Parathyroid adenoma (tissue), 2 donors: ENCODE measurements around the gene RAET1L.
A peak's percentile ranks its signal among the peaks of the same experiment; 100 is the strongest.
"Not testable (repeated sequence)": the region's sequence is repeated elsewhere in the genome, so short reads cannot be mapped to it uniquely, and the experiment has no call there.

Experiments used
- H2AFZ ChIP-seq: fragments of 300-600 bp; sonication (generic); one replicate; pipeline ENCODE4 v1.7.0; 2017; ENCODE audit warnings: antibody characterized with exemption, mild to moderate bottlenecking
- H3K27ac ChIP-seq: fragments of 300-600 bp; sonication (generic); one replicate; pipeline ENCODE4 v1.7.0; 2017
- H3K27me3 ChIP-seq: fragments of 300-600 bp; sonication (generic); one replicate; pipeline ENCODE4 v1.7.0; 2017; ENCODE audit warnings: low read length; ENCODE audit not compliant: control insufficient read depth, insufficient read depth
- H3K36me3 ChIP-seq: fragments of 300-600 bp; sonication (generic); one replicate; pipeline ENCODE4 v1.7.0; 2017; ENCODE audit warnings: low read length; ENCODE audit not compliant: control insufficient read depth, insufficient read depth
- H3K4me1 ChIP-seq: fragments of 300-600 bp; sonication (generic); one replicate; pipeline ENCODE4 v1.7.0; 2017; ENCODE audit warnings: control low read depth
- H3K4me2 ChIP-seq: fragments of 300-600 bp; sonication (generic); one replicate; pipeline ENCODE4 v1.7.0; 2017; ENCODE audit warnings: low read length
- H3K4me3 ChIP-seq: fragments of 300-600 bp; sonication (generic); one replicate; pipeline ENCODE4 v1.7.0; 2017; ENCODE audit warnings: low read depth, low read length
- H3K79me2 ChIP-seq: fragments of 300-600 bp; sonication (generic); one replicate; pipeline ENCODE4 v1.7.0; 2017; ENCODE audit warnings: control low read depth
- H3K9ac ChIP-seq: fragments of 300-600 bp; sonication (generic); one replicate; pipeline ENCODE4 v1.7.0; 2017; ENCODE audit warnings: mild to moderate bottlenecking
- H3K9me3 ChIP-seq: fragments of 300-600 bp; sonication (generic); one replicate; pipeline ENCODE4 v1.7.0; 2017; ENCODE audit warnings: low read length; ENCODE audit not compliant: control insufficient read depth
- TF ChIP-seq, protein P1 (sequence below): fragments of 300-600 bp; sonication (generic); IDR thresholded peaks from one replicate; pipeline ENCODE4 v1.7.0; 2017; ENCODE audit warnings: antibody characterized with exemption, mild to moderate bottlenecking
- donor health status: primary hyperparathyroidism.

Gene RAET1L, protein sequence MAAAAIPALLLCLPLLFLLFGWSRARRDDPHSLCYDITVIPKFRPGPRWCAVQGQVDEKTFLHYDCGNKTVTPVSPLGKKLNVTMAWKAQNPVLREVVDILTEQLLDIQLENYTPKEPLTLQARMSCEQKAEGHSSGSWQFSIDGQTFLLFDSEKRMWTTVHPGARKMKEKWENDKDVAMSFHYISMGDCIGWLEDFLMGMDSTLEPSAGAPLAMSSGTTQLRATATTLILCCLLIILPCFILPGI

DNA sequence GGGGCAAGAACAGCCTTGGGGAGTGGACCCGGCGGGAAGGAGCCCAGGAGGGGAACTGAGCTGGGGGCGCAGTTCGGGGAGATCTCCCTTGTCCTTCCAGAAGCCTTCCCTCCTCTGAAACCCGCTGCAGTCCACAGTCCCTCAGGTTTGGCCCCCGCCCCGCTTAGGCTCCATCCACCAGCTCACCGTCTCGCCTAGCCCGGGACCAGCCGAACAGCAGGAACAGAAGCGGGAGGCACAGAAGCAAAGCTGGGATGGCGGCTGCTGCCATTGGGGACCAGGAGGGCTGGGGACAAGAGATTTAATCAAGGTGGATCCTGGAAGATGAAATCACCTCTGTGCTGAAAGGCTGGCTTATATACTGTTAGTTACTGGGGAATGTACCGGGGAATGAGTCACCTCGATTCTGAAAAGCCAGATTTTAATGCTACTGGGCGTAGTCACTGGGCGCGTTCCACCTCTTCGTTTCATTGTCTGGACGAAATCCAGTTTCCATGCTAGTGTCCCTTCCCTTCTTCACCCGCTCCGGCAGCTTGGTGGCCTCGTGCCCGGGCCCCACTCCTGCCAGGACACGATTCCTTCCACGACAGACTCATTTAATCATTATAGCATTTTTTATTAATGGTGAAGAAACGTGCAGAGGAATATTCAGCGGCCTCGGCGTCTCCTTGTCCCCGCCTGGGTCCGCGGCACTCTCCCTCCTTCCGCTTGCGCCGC, at the start of gene RAET1L:
RAET1L (minus strand) TSS at position 332 of the 717 bp plus-strand sequence; CDS start at position 271, 61 bp downstream.
- H3K27ac ChIP-seq: no peak within 1 kb of the TSS
- H3K4me3 ChIP-seq: no peak within 1 kb of the TSS
- H3K9me3 ChIP-seq: no peaks in the 10 kb centered on the region
- no peaks in the 10 kb centered on the region for H3K4me1 ChIP-seq
- no peaks in the 10 kb centered on the region for H3K79me2 ChIP-seq
- no peak within 1 kb of the TSS for H3K9ac ChIP-seq
- H3K4me2 ChIP-seq: peak within 1 kb of the TSS; percentile 23
- peak within 1 kb of the TSS; percentile 41 for H2AFZ ChIP-seq
- TF ChIP-seq, protein P1, sequence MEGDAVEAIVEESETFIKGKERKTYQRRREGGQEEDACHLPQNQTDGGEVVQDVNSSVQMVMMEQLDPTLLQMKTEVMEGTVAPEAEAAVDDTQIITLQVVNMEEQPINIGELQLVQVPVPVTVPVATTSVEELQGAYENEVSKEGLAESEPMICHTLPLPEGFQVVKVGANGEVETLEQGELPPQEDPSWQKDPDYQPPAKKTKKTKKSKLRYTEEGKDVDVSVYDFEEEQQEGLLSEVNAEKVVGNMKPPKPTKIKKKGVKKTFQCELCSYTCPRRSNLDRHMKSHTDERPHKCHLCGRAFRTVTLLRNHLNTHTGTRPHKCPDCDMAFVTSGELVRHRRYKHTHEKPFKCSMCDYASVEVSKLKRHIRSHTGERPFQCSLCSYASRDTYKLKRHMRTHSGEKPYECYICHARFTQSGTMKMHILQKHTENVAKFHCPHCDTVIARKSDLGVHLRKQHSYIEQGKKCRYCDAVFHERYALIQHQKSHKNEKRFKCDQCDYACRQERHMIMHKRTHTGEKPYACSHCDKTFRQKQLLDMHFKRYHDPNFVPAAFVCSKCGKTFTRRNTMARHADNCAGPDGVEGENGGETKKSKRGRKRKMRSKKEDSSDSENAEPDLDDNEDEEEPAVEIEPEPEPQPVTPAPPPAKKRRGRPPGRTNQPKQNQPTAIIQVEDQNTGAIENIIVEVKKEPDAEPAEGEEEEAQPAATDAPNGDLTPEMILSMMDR: no peak
- no peaks in the 10 kb centered on the region for H3K36me3 ChIP-seq
- H3K27me3 ChIP-seq: no peaks in the 10 kb centered on the region

DNA sequence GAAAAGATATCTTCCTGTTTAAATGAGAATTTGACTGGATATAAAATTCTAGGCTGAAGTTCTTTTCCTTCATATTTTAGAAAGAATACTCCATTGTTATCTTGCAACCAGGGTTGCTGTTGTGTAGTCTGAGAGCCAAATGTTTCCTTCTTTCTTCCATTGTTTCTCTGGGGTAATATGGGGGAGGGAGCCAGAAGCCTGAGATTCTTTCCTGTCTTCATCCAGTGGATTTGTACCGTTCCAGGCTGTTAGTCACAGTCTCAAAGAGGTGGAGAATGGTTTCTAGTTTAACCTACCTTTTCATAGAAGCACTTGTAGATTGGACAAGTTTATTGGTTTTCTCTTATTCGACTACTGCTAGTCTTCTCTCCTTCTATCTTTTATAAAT, 49.7 kb upstream of the RAET1L start:
- Histone ChIP-seq H3K9ac (no peak overlapping the region), H3K36me3 (no peaks in the 10 kb centered on the region), H3K27me3 (no peaks in the 10 kb centered on the region), H3K79me2 (no peaks in the 10 kb centered on the region), H3K27ac (no peak overlapping the region), H3K9me3 (no peaks in the 10 kb centered on the region), H3K4me2 (no peak overlapping the region), H3K4me1 (peaks cover 6% of the 10 kb centered on the region), H3K4me3 (no peak overlapping the region), H2AFZ (no peak overlapping the region)
- TF ChIP-seq, protein P1: no peak

DNA sequence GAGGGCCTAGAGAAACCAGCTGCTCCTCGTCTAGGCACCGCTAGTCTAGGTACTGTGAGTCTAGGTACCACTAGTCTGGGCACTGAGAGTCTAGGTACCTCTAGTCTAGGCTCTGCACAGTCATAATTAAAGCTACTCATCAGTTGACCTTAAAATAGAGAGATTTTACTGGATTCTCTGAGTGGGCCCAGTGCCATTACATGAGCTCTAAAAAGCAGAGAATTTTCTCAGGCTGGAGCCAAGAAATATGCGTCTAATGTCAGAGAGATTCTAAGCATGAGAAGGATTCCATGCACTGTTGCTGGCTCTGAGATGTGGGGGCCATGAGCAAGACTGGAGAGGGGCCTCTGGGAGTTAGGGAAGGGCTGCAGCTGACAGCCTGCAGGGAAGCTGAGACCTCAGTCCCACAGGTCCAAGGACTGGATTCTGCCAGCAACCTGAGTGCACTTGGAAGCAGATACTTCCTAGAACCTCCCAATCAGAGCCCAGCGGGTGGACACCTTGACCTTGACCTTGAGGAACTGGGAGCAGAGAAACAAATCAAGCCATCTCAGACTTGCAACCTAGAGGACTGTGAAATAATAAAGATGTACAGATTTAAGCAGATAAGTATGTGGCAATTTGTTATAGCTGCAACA, 49.2 kb upstream of the RAET1L start:
- H3K9me3 ChIP-seq, H3K36me3 ChIP-seq, H3K79me2 ChIP-seq, H3K4me3 ChIP-seq, H3K4me1 ChIP-seq, H3K4me2 ChIP-seq, H3K27ac ChIP-seq, H3K9ac ChIP-seq, H3K27me3 ChIP-seq: not testable (repeated sequence)
- peak overlapping the region; percentile 9 for H2AFZ ChIP-seq

DNA sequence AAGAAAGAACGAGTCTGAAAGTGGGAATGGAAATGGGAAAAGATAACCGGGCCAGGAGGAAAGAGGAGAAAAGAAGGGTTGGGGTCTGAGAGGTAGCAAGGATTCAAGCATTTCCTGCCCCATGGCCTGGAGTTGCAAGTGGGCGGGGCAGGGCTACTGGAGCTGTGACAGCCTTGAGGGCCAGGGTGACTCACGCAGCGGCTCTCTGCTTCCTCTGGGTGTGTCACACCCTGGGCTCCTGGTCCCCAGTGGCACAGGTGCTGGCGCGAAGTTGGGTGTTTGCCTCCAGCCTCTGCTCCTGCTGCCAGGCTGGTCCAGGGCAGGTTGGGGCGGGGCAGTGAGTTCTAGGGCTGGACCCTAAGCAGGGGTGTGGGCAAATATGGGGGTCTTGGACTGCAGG, 46.9 kb upstream of the RAET1L start:
- TF ChIP-seq, protein P1: no peak
- Histone ChIP-seq H3K9ac (no peak overlapping the region), H3K4me2 (no peak overlapping the region), H3K27me3 (no peaks in the 10 kb centered on the region), H3K27ac (no peak overlapping the region), H3K4me3 (no peak overlapping the region), H2AFZ (no peak overlapping the region), H3K9me3 (no peaks in the 10 kb centered on the region), H3K36me3 (no peaks in the 10 kb centered on the region), H3K4me1 (peaks cover 6% of the 10 kb centered on the region), H3K79me2 (no peaks in the 10 kb centered on the region)

DNA sequence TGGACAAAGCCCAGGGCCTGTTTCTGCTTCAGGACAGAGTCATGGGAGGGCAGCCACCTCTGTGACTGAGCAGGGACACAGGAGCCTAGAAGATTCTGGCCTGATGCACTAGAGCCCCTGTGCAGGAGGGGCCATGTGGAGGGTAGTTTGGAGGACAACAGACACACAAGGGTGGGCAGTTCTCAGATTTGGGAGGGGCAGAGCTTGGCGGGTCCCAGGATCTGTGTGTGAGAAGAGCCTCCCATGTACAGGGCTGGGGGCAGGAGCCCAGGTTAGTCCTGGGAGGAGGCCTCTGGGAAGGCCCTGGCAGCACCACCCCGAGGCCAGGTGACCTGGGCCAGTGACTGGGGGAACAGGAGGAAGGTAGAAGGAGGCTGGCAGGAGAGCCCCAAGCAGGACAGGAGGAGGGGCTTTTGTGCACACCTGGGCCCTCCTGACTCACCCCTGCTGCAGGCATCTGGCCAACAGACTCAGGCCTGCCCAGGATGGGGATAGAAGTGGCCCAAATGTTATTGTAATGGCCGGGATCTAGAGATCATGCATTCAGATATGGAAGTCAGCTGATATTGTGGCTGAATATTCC, 45.0 kb upstream of the RAET1L start:
- Histone ChIP-seq H3K4me3 (no peak overlapping the region), H2AFZ (peak overlapping the region; percentile 45), H3K9ac (no peak overlapping the region), H3K4me2 (no peak overlapping the region), H3K4me1 (peaks cover 6% of the 10 kb centered on the region), H3K27ac (no peak overlapping the region), H3K79me2 (no peaks in the 10 kb centered on the region), H3K9me3 (no peaks in the 10 kb centered on the region), H3K27me3 (no peaks in the 10 kb centered on the region), H3K36me3 (no peaks in the 10 kb centered on the region)
- TF ChIP-seq, protein P1: no peak
